Esophagus (tissue), 2 donors: ENCODE measurements around the gene FAM3B. TPM values are rescaled to one million over a fixed set of nuclear protein-coding genes. Genes with fewer than 3 reads are reported as not detected.

Experiments used
- H3K27ac ChIP-seq, 2 donors: one replicate each; pipeline ENCODE4 v1.5.1; 2013; ENCODE audit warnings: low read depth in 2 of 2, mild to moderate bottlenecking in 2 of 2, inconsistent platforms in 1 of 2, low read length in 1 of 2, moderate library complexity in 1 of 2
- H3K27me3 ChIP-seq, 2 donors: one replicate each; pipeline ENCODE4 v1.6.1; 2013; ENCODE audit warnings: low read length in 2 of 2, control low read depth in 1 of 2, mild to moderate bottlenecking in 1 of 2; ENCODE audit not compliant: insufficient read depth in 2 of 2, control insufficient read depth in 1 of 2
- H3K36me3 ChIP-seq, 2 donors: one replicate each; pipeline ENCODE4 v1.6.1; 2013; ENCODE audit warnings: low read length in 1 of 2; ENCODE audit not compliant: control insufficient read depth in 2 of 2, insufficient read depth in 2 of 2
- H3K4me1 ChIP-seq, 2 donors: one replicate each; pipeline ENCODE4 v1.6.1; 2013; ENCODE audit warnings: low read length in 1 of 2; ENCODE audit not compliant: control insufficient read depth in 2 of 2, insufficient read depth in 2 of 2
- H3K4me3 ChIP-seq, 2 donors: one replicate each; pipeline ENCODE4 v1.5.1; 2013; ENCODE audit warnings: low read length in 2 of 2, mild to moderate bottlenecking in 2 of 2, low read depth in 1 of 2, moderate library complexity in 1 of 2
- H3K9me3 ChIP-seq, 2 donors: one replicate each; pipeline ENCODE4 v1.6.1; 2013; ENCODE audit warnings: mild to moderate bottlenecking in 2 of 2, low read depth in 1 of 2, low read length in 1 of 2, moderate library complexity in 1 of 2; ENCODE audit not compliant: control insufficient read depth in 2 of 2, insufficient read depth in 1 of 2
- WGBS, 2 donors: extraction: QIAGEN DNeasy Blood & Tissue Kit; methylation state at CpG; one replicate each; pipeline ENCODE4 v1.1.7; 2013; 5-methylcytosine and 5-hydroxymethylcytosine counted together
- polyA plus RNA-seq, 2 donors: library from polyadenylated mRNA; stranded (reverse); fragments of 200-250 nt; gene quantifications; one replicate each; pipeline ENCODE4 v1.2.3, GENCODE V29; 2013
- donor health status: healthy with polysubstance abuse.
- donor health status: Bipolar disorder and iron deficiency.

FAM3B gene
- polyA plus RNA-seq, 2 donors: 57.1 to 65.5 TPM

DNA sequence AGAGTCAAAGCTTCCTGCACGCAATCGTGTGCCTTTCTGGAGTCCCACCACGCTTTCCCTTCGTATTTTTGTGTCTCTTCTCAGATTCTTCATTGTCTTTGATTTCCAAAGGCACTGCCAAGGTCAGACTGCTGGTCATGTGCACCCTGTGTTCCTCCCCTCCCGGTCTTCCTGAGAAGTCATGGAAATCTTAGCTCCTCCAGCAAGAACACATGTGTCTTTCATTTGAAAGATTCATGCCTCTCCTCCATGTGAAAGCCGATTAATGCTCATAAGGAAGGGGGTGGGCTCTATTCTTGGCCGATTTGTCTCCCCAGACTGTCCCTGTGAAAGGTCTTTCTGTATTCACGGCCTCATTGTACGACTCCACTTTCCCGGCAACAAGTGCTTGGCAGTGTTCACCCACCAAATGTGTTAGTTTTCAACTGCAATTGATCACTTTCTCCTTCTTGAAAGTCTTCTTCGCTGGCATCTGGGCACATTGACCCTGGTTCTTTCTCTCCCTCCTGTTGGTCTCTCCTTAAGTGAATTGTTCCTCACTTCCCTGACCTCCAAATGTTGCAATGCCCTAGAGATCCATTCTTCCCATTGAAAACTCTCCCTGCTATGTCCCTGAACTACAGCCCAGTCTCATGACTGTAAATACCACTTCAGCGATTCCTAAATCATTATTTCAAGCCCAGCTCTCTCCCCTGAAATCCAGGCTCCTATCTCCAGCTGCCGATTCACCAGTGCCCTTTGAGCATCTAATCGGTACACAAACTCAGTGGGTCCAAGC lies 70.6 kb downstream of the FAM3B start:
- no peak overlapping the region for H3K27ac ChIP-seq
- peaks cover 0 to 4% of the 10 kb centered on the region in 2 donors for H3K36me3 ChIP-seq
- 90 to 92% methylated on average over 14 of the region's 14 CpGs for WGBS, 2 donors

GRCh38 chr21:41387824-41388223 lies 71.2 kb downstream of the FAM3B start:
- peaks cover 2% of the 10 kb centered on the region in 2 donors for H3K9me3 ChIP-seq
- H3K36me3 ChIP-seq: peaks cover 0 to 4% of the 10 kb centered on the region in 2 donors
- H3K27me3 ChIP-seq: no peaks in the 10 kb centered on the region
- WGBS, 2 donors: 85 to 87% methylated on average over 8 of the region's 8 CpGs
- no peak overlapping the region for H3K4me3 ChIP-seq
- H3K27ac ChIP-seq: no peak overlapping the region
- H3K4me1 ChIP-seq: no peaks in the 10 kb centered on the region

More for the DNA sequence above, 70.6 kb downstream of the FAM3B start:
- H3K9me3 ChIP-seq: peaks cover 2% of the 10 kb centered on the region in 2 donors
- no peaks in the 10 kb centered on the region for H3K27me3 ChIP-seq
- H3K4me1 ChIP-seq: no peaks in the 10 kb centered on the region
- H3K4me3 ChIP-seq: no peak overlapping the region

DNA sequence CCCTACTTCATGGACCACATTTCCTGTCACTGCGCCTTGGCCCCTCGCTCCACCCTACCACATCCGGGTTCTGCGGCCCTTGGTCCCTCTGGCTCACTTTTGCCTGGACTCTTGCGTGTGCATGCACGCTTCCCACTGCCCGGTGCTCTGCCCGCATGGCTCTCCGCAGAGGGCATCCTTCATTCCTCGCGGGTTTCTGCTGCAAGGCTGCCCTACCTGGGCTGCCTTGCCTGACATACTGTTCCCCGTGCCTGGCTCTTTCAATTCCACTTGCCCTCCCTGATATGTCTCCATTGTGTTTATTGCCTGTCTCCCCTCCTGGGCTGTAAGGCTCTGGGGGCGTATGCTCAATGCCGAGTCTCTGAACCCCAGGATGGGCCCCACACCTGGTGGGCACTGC lies 71.7 kb downstream of the FAM3B start:
- 96 to 97% methylated on average over 14 of the region's 14 CpGs for WGBS, 2 donors
- H3K27ac ChIP-seq: no peak overlapping the region
- no peaks in the 10 kb centered on the region for H3K4me1 ChIP-seq
- no peak overlapping the region for H3K4me3 ChIP-seq
- H3K36me3 ChIP-seq: peaks cover 0 to 4% of the 10 kb centered on the region in 2 donors
- peaks cover 2% of the 10 kb centered on the region in 2 donors for H3K9me3 ChIP-seq
- H3K27me3 ChIP-seq: no peaks in the 10 kb centered on the region

- H3K27ac ChIP-seq: no peak overlapping the region
- H3K4me1 ChIP-seq: no peaks in the 10 kb centered on the region
- 92 to 93% methylated on average over 17 of the region's 17 CpGs for WGBS, 2 donors
- H3K27me3 ChIP-seq: no peaks in the 10 kb centered on the region
- no peak overlapping the region for H3K4me3 ChIP-seq
- H3K9me3 ChIP-seq: peaks cover 2% of the 10 kb centered on the region in 2 donors
- peaks cover 0 to 4% of the 10 kb centered on the region in 2 donors for H3K36me3 ChIP-seq
Observed at GRCh38 chr21:41390043-41390639, 73.5 kb downstream of the FAM3B start.

DNA sequence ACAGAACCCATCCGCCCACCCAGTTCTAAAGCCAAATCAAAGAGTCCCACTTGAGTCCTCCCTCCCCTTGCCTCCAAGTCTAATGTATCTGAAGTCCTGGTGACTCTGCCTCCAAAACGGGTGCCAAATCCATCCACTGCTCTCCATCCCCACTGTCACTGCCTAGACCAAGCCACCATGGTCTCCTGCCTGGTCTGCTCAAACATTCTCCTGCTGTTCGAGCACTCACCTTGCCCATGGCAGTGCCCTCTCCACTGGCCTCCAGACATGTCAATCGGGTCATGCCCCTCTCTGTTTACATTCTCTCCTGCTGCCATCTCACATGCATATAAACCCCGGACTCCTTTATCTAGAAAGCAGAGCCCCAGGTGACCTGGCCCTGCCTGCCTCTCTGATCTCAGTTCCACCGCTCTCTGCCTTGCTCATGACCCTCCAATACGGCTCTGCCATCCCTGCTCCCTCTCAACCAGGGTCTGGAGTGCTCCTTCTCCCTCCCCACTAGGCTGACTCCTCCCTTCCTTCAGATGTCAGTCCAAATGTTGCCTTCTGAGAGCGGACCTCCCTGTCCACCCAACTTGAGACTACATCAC lies 77.4 kb downstream of the FAM3B start:
- Histone ChIP-seq H3K36me3 (no peaks in the 10 kb centered on the region), H3K27me3 (no peaks in the 10 kb centered on the region), H3K9me3 (no peaks in the 10 kb centered on the region), H3K4me1 (peaks cover 0 to 10% of the 10 kb centered on the region in 2 donors), H3K27ac (no peak overlapping the region), H3K4me3 (no peak overlapping the region)
- WGBS, 2 donors: 86 to 90% methylated on average over 8 of the region's 8 CpGs

DNA sequence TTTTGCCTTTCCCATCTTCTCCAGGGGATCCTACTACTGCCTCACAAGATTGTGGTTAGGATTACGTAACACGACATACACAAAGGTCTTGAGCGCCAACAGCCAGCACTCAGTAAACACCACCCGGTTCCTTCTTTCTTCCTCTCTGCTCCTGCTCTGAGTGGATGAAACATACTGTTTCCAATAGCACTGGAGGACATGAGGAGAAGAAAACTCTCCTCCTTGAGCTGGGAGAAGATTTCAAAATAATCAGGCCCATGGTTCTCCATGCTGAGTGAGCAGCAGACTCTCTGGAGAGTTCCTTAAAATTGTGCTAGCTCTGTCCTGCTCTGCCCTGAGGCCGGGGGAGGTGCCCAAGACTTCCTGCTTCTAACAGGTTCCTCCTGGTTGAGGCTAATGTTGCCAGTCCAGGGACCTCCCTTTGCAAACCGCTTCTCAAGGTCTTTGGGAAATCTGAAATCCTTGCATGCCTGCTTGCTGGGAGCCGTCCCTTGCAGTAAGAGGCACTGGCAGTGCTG lies 80.0 kb downstream of the FAM3B start:
- 41 to 48% methylated on average over 7 of the region's 7 CpGs for WGBS, 2 donors
- Histone ChIP-seq H3K9me3 (no peaks in the 10 kb centered on the region), H3K4me3 (no peak overlapping the region), H3K36me3 (no peaks in the 10 kb centered on the region), H3K27ac (peak overlapping the region; percentile 68 to 74), H3K27me3 (no peaks in the 10 kb centered on the region), H3K4me1 (peaks cover 0 to 10% of the 10 kb centered on the region in 2 donors)

- H3K4me3 ChIP-seq: no peak overlapping the region
- H3K9me3 ChIP-seq: no peaks in the 10 kb centered on the region
- WGBS, 2 donors: 85 to 87% methylated on average over 7 of the region's 7 CpGs
- peaks cover 0 to 10% of the 10 kb centered on the region in 2 donors for H3K4me1 ChIP-seq
- peak overlapping the region; percentile 26 to 74 for H3K27ac ChIP-seq
- peaks cover 0 to 5% of the 10 kb centered on the region in 2 donors for H3K36me3 ChIP-seq
- H3K27me3 ChIP-seq: no peaks in the 10 kb centered on the region
Observed at GRCh38 chr21:41397471-41397891, 80.9 kb downstream of the FAM3B start.

DNA sequence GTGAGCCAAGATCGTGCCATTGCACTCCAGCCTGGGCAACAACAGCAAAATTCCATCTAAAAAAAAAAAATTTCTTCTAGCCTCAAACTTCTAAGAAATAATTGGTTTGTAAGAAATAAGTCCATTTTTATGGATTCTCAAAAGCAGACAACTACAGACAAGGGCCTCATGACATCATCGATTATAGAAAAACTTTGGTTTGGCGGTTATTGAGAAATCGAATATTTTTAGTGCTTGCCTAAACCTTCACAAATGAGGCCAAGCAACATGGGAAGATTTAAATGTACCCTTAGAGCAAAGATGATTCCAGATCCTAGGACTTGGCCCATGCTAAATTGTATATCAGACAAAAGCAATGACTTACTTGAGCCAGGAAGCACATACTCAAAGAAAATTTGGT lies 81.7 kb downstream of the FAM3B start:
- H3K36me3 ChIP-seq: peaks cover 0 to 5% of the 10 kb centered on the region in 2 donors
- H3K9me3 ChIP-seq: no peaks in the 10 kb centered on the region
- 94% methylated on average over 4 of the region's 4 CpGs for WGBS, 2 donors
- H3K4me3 ChIP-seq: no peak overlapping the region
- peaks cover 0 to 10% of the 10 kb centered on the region in 2 donors for H3K4me1 ChIP-seq
- no peak overlapping the region for H3K27ac ChIP-seq
- H3K27me3 ChIP-seq: no peaks in the 10 kb centered on the region

GRCh38 chr21:41398831-41399230 lies 82.2 kb downstream of the FAM3B start:
- WGBS, 2 donors: 97% methylated on average over 16 of the region's 16 CpGs
- peaks cover 0 to 9% of the 10 kb centered on the region in 2 donors for H3K36me3 ChIP-seq
- no peak overlapping the region for H3K4me3 ChIP-seq
- peaks cover under 1 to 10% of the 10 kb centered on the region in 2 donors for H3K4me1 ChIP-seq
- no peaks in the 10 kb centered on the region for H3K9me3 ChIP-seq
- H3K27ac ChIP-seq: no peak overlapping the region
- no peaks in the 10 kb centered on the region for H3K27me3 ChIP-seq
